Neural cell (in vitro differentiated cells): ENCODE data around the gene CARMIL1. TPM values are rescaled to one million over a fixed set of nuclear protein-coding genes. Genes with fewer than 3 reads are reported as not detected.

Experiments used
- H2AFZ ChIP-seq: fragments of 200-600, 300-800 bp; sonication (generic), shearing (Covaris generic); 2 replicates; pipeline ENCODE4 v1.6.0; 2014; ENCODE audit warnings: low read depth, mild to moderate bottlenecking, antibody characterized with exemption, low read length, moderate library complexity
- H3F3A ChIP-seq: fragments of 200-600 bp; shearing (Covaris generic); 2 replicates; pipeline ENCODE4 v1.6.1; 2016; ENCODE audit warnings: mild to moderate bottlenecking, moderate library complexity, mixed read lengths, antibody characterized with exemption, low read length; ENCODE audit not compliant: insufficient read depth, poor library complexity, severe bottlenecking
- H3K27ac ChIP-seq: fragments of 200-600, 300-800 bp; sonication (generic), shearing (Covaris generic); 2 replicates; pipeline ENCODE4 v1.5.1; 2014; ENCODE audit warnings: mild to moderate bottlenecking, low read length, moderate library complexity
- H3K27me3 ChIP-seq: fragments of 300-800, 200-600 bp; sonication (generic), shearing (Covaris generic); 2 replicates; pipeline ENCODE4 v1.6.0; 2014; ENCODE audit warnings: mild to moderate bottlenecking, low read depth, low read length, moderate library complexity; ENCODE audit not compliant: insufficient read depth
- H3K36me3 ChIP-seq: fragments of 300-800, 200-600 bp; sonication (generic), shearing (Covaris generic); 2 replicates; pipeline ENCODE4 v1.5.1; 2014; ENCODE audit warnings: mild to moderate bottlenecking, antibody characterized with exemption, low read length, moderate library complexity; ENCODE audit not compliant: insufficient read depth
- H3K4me2 ChIP-seq: fragments of 300-800, 200-600 bp; sonication (generic), shearing (Covaris generic); 2 replicates; pipeline ENCODE4 v1.6.0; 2014; ENCODE audit warnings: mild to moderate bottlenecking, low read length
- H3K4me3 ChIP-seq: fragments of 300-800, 200-600 bp; sonication (generic), shearing (Covaris generic); 2 replicates; pipeline ENCODE4 v1.5.1; 2014; ENCODE audit warnings: mild to moderate bottlenecking, low read length, moderate library complexity
- H3K79me2 ChIP-seq: fragments of 200-600 bp; shearing (Covaris generic); replicated peaks from 2 replicates; pipeline ENCODE4 v1.6.0; 2014; ENCODE audit warnings: mild to moderate bottlenecking, low read length, moderate library complexity; ENCODE audit not compliant: insufficient read depth
- H3K9ac ChIP-seq: fragments of 300-800, 200-600 bp; sonication (generic), shearing (Covaris generic); 2 replicates; pipeline ENCODE4 v1.6.1; 2016; ENCODE audit warnings: mild to moderate bottlenecking, low read length, mixed read lengths
- H3K9me2 ChIP-seq: fragments of 200-600 bp; shearing (Covaris generic); 2 replicates; pipeline ENCODE4 v1.6.1; 2016; ENCODE audit warnings: mild to moderate bottlenecking, low read length, mixed read lengths; ENCODE audit not compliant: insufficient read depth
- H3K9me3 ChIP-seq: fragments of 200-600, 300-800 bp; sonication (generic), shearing (Covaris generic); 2 replicates; pipeline ENCODE4 v1.6.1; 2016; ENCODE audit warnings: mild to moderate bottlenecking, mixed run types, low read length, moderate library complexity, mixed read lengths
- H4K20me1 ChIP-seq: fragments of 200-600 bp; shearing (Covaris generic); 2 replicates; pipeline ENCODE4 v1.6.1; 2016; ENCODE audit warnings: mild to moderate bottlenecking, mixed run types; ENCODE audit not compliant: insufficient read depth
- EP300 ChIP-seq: fragments of 450-650 bp; conservative IDR thresholded peaks from 2 replicates; pipeline ENCODE4 v1.6.1; 2014; ENCODE audit warnings: antibody characterized with exemption, mild to moderate bottlenecking, moderate library complexity; ENCODE audit not compliant: poor library complexity, severe bottlenecking
- EZH2 ChIP-seq: fragments of 200-600, 300-800 bp; shearing (Covaris generic), sonication (generic); IDR thresholded peaks from 2 replicates; pipeline ENCODE4 v1.6.1; 2014; ENCODE audit warnings: antibody characterized with exemption, low read length, borderline replicate concordance, mild to moderate bottlenecking; ENCODE audit not compliant: insufficient read depth, poor library complexity, severe bottlenecking
- MXI1 ChIP-seq: fragments of 450-650 bp; conservative IDR thresholded peaks from 2 replicates; pipeline ENCODE4 v1.6.1; 2014; ENCODE audit warnings: antibody characterized with exemption, mild to moderate bottlenecking; ENCODE audit not compliant: poor library complexity, severe bottlenecking
- POLR2AphosphoS5 ChIP-seq: IDR thresholded peaks from 2 replicates; pipeline ENCODE4 v1.6.1; 2012
- RAD21 ChIP-seq: fragments of 450-650 bp; conservative IDR thresholded peaks from 2 replicates; pipeline ENCODE4 v1.6.1; 2014; ENCODE audit warnings: antibody characterized with exemption, mild to moderate bottlenecking, moderate library complexity
- SMC3 ChIP-seq: fragments of 450-650 bp; conservative IDR thresholded peaks from 2 replicates; pipeline ENCODE4 v1.6.1; 2014; ENCODE audit warnings: antibody characterized with exemption, mild to moderate bottlenecking, moderate library complexity; ENCODE audit not compliant: poor library complexity
- TAF1 ChIP-seq: IDR thresholded peaks from 2 replicates; pipeline ENCODE4 v1.6.1; 2012; ENCODE audit warnings: low read depth
- polyA plus RNA-seq: library from polyadenylated mRNA; depleted of rRNA; stranded (reverse); fragments of >200 nt; gene quantifications from 2 replicates; pipeline ENCODE4 v1.2.3, GENCODE V29; 2014
- TF ChIP-seq, protein P1 (sequence below): IDR thresholded peaks from 2 replicates; pipeline ENCODE4 v1.6.1; 2012; ENCODE audit warnings: borderline replicate concordance
- TF ChIP-seq, protein P2 (sequence below): fragments of 450-650 bp; IDR thresholded peaks from 2 replicates; pipeline ENCODE4 v1.5.1; 2014; ENCODE audit warnings: antibody characterized with exemption, mild to moderate bottlenecking, moderate library complexity; ENCODE audit not compliant: poor library complexity, severe bottlenecking

The CARMIL1 gene
- polyA plus RNA-seq, 1 donor from 2014 or later: 5.3 TPM

DNA sequence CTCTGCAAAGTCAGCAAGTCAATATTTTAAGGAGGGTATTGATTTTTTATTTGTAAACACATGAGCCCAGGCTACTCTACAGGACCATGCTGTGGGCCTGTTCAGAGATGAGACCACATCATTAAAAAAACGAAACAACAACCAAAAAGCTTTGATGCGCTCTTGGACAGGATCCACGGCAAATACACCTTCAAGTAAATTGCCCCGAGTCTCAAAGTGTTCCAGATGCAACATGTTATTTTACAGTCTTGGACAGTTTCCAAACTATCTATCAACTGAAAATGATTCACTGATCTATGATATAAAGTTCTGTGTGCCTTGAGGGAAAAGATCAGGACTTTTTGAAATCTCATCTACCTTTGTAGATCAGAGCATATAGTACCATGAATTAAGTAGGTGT is 25.8 kb upstream of the CARMIL1 start:
- no peaks in the 10 kb centered on the region for H4K20me1 ChIP-seq
- no peak overlapping the region for H3K9ac ChIP-seq
- TF ChIP-seq POLR2AphosphoS5 (no peak), SMC3 (no peak), TAF1 (no peak), MXI1 (no peak), EZH2 (no peak), EP300 (no peak), RAD21 (no peak)
- TF ChIP-seq, protein P1, sequence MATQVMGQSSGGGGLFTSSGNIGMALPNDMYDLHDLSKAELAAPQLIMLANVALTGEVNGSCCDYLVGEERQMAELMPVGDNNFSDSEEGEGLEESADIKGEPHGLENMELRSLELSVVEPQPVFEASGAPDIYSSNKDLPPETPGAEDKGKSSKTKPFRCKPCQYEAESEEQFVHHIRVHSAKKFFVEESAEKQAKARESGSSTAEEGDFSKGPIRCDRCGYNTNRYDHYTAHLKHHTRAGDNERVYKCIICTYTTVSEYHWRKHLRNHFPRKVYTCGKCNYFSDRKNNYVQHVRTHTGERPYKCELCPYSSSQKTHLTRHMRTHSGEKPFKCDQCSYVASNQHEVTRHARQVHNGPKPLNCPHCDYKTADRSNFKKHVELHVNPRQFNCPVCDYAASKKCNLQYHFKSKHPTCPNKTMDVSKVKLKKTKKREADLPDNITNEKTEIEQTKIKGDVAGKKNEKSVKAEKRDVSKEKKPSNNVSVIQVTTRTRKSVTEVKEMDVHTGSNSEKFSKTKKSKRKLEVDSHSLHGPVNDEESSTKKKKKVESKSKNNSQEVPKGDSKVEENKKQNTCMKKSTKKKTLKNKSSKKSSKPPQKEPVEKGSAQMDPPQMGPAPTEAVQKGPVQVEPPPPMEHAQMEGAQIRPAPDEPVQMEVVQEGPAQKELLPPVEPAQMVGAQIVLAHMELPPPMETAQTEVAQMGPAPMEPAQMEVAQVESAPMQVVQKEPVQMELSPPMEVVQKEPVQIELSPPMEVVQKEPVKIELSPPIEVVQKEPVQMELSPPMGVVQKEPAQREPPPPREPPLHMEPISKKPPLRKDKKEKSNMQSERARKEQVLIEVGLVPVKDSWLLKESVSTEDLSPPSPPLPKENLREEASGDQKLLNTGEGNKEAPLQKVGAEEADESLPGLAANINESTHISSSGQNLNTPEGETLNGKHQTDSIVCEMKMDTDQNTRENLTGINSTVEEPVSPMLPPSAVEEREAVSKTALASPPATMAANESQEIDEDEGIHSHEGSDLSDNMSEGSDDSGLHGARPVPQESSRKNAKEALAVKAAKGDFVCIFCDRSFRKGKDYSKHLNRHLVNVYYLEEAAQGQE: no peak
- TF ChIP-seq, protein P2, sequence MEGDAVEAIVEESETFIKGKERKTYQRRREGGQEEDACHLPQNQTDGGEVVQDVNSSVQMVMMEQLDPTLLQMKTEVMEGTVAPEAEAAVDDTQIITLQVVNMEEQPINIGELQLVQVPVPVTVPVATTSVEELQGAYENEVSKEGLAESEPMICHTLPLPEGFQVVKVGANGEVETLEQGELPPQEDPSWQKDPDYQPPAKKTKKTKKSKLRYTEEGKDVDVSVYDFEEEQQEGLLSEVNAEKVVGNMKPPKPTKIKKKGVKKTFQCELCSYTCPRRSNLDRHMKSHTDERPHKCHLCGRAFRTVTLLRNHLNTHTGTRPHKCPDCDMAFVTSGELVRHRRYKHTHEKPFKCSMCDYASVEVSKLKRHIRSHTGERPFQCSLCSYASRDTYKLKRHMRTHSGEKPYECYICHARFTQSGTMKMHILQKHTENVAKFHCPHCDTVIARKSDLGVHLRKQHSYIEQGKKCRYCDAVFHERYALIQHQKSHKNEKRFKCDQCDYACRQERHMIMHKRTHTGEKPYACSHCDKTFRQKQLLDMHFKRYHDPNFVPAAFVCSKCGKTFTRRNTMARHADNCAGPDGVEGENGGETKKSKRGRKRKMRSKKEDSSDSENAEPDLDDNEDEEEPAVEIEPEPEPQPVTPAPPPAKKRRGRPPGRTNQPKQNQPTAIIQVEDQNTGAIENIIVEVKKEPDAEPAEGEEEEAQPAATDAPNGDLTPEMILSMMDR: no peak
- no peaks in the 10 kb centered on the region for H3K79me2 ChIP-seq
- H2AFZ ChIP-seq: no peak overlapping the region
- H3K36me3 ChIP-seq: no peaks in the 10 kb centered on the region
- H3K9me2 ChIP-seq: no peaks in the 10 kb centered on the region
- H3K9me3 ChIP-seq: no peaks in the 10 kb centered on the region
- no peak overlapping the region for H3K4me3 ChIP-seq
- peaks cover 3% of the 10 kb centered on the region for H3F3A ChIP-seq
- H3K27ac ChIP-seq: no peak overlapping the region
- H3K4me2 ChIP-seq: no peak overlapping the region
- no peaks in the 10 kb centered on the region for H3K27me3 ChIP-seq

DNA sequence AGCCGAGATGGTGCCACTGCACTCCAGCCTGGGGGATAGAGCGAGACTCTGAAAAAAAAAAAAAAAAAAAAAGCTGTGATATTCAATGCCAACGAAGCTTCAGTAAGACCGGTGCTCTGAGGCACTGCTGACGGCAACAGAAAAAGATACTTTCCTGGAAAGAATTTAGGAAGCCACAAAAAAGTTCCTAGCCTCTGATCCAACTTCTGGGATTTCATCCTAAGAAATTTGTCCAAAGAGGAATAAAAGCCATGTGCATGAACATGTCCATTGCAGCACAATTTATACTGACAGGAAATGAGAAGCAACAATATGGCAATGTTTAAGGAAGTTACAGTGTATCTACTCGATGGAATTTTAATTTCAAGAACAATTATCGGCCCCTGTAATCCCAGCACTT is 24.5 kb upstream of the CARMIL1 start:
- H3K9me2 ChIP-seq: no peaks in the 10 kb centered on the region
- no peak overlapping the region for H3K4me3 ChIP-seq
- TF ChIP-seq EZH2: no peak
- no peak for TF ChIP-seq TAF1
- no peak for TF ChIP-seq EP300
- TF ChIP-seq MXI1: no peak
- TF ChIP-seq POLR2AphosphoS5: no peak
- TF ChIP-seq, protein P2: no peak
- no peak for TF ChIP-seq SMC3
- TF ChIP-seq, protein P1: no peak
- no peak for TF ChIP-seq RAD21
- no peaks in the 10 kb centered on the region for H3K27me3 ChIP-seq
- no peaks in the 10 kb centered on the region for H3K9me3 ChIP-seq
- peaks cover 3% of the 10 kb centered on the region for H3F3A ChIP-seq
- no peak overlapping the region for H2AFZ ChIP-seq
- no peak overlapping the region for H3K9ac ChIP-seq
- no peaks in the 10 kb centered on the region for H3K79me2 ChIP-seq
- H3K36me3 ChIP-seq: no peaks in the 10 kb centered on the region
- no peak overlapping the region for H3K27ac ChIP-seq
- H3K4me2 ChIP-seq: no peak overlapping the region
- no peaks in the 10 kb centered on the region for H4K20me1 ChIP-seq
